Posterior vena cava (tissue), 2 donors: ENCODE results near the gene LRCOL1. TPM values are rescaled to one million over a fixed set of nuclear protein-coding genes. Genes with fewer than 3 reads are reported as not detected.

Source experiments
- DNase-seq: peaks from one replicate; pipeline ENCODE4 v3.0.0-alpha.2; 2020; ENCODE audit warnings: low spot score
- intact Hi-C, 2 donors: fragments of 100-400 bp; cut with DNase I; formaldehyde crosslinking; loops; one replicate each; pipeline versions ENCODE4 v1.14.1 to v1.14.2; 2022 to 2023
- total RNA-seq, 2 donors: library from RNA; stranded (reverse); fragmentation: NEBNext Ultra II Directional; extraction: Animal tissue kit (Norgen Biotek cat#: 25700); gene quantifications; one replicate each; pipeline ENCODE4 v1.2.1, GENCODE V29; 2021
- donor health status: DM: yes; HTN: yes; CAD: no.
- donor health status: DM: yes; HTN: yes; CAD: no.

Gene LRCOL1
- total RNA-seq, 2 donors from 2014 or later = 0.62 to 0.65 TPM

- DNase-seq = no peak
- intact Hi-C loops = no loop called here
Measured at GRCh38 chr12:132591107-132591935, 19.1 kb downstream of the LRCOL1 start.

- DNase-seq = no peak
- intact Hi-C loops = no loop called here
Measured at GRCh38 chr12:132588821-132589669, 21.3 kb downstream of the LRCOL1 start.

DNA sequence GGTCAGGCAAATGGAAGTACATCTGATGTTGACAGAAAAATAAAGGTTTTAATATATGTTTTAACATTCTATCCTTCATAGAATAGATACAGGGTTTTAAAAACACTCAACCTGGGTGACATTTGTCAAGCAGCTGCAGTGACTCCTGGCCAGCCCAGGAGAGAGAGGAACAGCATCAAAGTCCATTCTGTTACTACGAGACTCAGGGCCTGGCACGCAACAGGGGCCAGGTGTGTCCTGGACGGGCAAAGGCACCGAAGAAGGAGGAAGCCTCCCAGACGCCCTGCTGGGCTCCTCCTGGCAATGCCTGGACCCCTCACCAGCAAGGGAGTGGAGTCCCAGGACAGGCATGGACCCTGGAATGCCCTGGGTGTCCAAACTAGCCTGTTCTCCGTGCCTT is 22.1 kb downstream of the LRCOL1 start:
- DNase-seq = no peak
- intact Hi-C loops = no loop called here

GRCh38 chr12:132587781-132588180 is 22.6 kb downstream of the LRCOL1 start:
- intact Hi-C loops = no loop called here
- no peak for DNase-seq

GRCh38 chr12:132586929-132587328 is 23.5 kb downstream of the LRCOL1 start:
- no peak for DNase-seq
- intact Hi-C loops = no loop called here

- intact Hi-C loops = no loop called here
- no peak for DNase-seq
Measured at GRCh38 chr12:132585177-132585576, 25.2 kb downstream of the LRCOL1 start.

DNA sequence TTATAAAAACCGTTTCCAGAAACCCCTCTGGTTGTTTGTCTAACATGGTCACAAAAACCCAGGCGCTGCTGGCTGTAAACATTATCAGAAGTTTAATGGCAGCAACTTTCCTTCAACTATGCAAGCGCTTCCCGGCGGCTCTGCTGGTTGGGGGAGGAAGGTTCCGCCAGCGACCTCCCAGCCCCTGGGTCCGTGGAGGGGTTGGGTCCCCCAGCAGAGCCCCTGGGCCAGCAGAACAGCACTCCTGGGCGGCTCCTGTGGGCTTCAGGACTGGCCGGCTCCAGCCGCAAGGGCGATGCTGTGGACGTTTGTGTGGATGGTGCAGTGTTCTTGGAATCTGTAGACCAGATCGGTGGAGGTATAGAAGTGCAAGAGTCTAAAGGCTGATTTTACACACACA is 26.0 kb downstream of the LRCOL1 start:
- no peak for DNase-seq
- intact Hi-C loops = loop anchor here in 1 of 2 donors (1.0 kb wide), 1 partner anchor 21 kb away; no protein-coding TSS in a partner anchor

- intact Hi-C loops = loop anchor here in 1 of 2 donors (1.0 kb wide), 1 partner anchor 20 kb away; no protein-coding TSS in a partner anchor
- no peak for DNase-seq
Measured at GRCh38 chr12:132583736-132584135, 26.6 kb downstream of the LRCOL1 start.

- intact Hi-C loops = no loop called here
- no peak for DNase-seq
Measured at GRCh38 chr12:132583411-132583710, 27.0 kb downstream of the LRCOL1 start.

DNA sequence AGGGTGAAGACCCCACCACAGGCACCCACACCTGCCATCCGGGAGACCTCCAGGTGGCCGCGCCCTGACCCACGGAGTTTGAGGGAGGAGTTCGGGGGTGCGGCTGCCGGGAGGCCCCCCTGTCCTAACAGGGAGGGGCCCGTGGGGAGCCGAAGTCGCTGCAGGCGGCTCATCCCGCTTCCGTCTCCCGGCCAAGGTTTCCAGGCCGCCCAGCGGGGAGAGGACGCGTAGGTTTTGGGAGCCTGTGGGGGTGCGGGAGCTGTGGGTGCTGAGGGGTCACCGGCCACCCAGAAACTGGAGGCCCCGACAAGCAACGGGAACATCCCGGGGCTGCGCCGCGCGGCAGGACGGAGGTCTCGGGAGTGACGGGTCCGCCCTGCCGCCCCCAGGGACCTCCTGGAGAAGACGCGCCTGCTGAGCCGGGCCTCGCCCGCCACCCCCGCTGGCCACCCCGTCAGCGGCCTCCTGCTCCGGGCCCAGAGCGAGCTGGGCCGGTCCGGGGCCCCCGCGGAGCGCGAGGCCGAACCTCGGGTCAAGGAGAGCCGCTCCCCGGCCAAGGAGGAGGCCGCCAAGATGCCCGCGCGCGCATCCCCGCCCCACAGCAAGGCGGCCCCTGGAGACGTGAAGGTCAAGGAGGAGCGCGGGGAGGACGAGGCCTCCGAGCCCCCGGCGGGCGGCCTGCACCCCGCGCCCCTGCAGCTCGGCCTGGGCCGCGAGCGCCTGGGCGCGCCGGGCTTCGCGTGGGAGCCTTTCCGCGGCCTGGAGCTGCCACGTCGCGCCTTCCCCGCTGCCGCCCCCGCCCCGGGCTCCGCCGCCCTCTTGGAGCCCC is 27.6 kb downstream of the LRCOL1 start:
- intact Hi-C loops = no loop called here
- no peak for DNase-seq

DNA sequence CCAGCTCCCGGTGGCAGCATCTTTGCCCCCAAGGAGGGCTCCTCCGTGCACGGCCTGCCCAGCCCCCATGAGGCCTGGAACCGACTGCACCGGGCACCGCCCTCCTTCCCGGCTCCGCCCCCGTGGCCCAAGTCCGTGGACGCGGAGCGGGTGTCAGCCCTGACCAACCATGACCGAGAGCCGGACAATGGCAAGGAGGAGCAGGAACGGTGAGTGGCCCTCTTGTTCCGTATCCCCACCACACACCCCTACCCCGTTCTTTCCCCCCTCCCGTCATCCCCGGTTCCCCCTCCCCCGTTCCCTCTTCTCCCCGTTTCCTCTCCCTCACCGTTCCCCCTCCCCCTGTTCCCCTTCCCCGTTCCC is 28.3 kb downstream of the LRCOL1 start:
- peak; percentile 89 for DNase-seq
- intact Hi-C loops = no loop called here

- intact Hi-C loops = no loop called here
- DNase-seq = no peak
Measured at GRCh38 chr12:132581348-132582057, 28.9 kb downstream of the LRCOL1 start.

- DNase-seq = no peak
- intact Hi-C loops = no loop called here
Measured at GRCh38 chr12:132580701-132581292, 29.6 kb downstream of the LRCOL1 start.

GRCh38 chr12:132579744-132580143 is 30.6 kb downstream of the LRCOL1 start:
- intact Hi-C loops = no loop called here
- DNase-seq = no peak

GRCh38 chr12:132578826-132579225 is 31.6 kb downstream of the LRCOL1 start:
- intact Hi-C loops = no loop called here
- no peak for DNase-seq

- intact Hi-C loops = no loop called here
- DNase-seq = no peak
Measured at GRCh38 chr12:132578118-132578517, 32.3 kb downstream of the LRCOL1 start.

- DNase-seq = no peak
Measured at GRCh38 chr12:132577191-132577920, 33.0 kb downstream of the LRCOL1 start.

DNA sequence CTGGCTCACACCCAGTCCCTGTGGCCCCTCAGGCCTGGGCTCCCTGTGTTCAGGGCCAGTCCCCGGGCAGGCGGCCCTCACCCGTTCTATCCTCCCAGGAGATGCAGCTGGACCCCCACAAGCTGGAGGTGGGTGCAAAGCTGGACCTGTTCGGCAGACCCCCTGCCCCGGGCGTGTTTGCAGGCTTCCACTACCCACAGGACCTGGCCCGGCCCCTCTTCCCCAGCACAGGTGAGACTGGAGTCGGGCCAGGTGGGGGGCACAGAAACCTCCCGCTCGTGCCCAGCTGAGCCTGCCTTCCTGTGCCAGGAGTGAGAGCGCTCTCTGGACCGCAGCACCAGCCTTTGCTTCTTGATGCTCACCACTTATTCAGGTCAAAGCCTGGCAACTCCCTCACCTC is 33.7 kb downstream of the LRCOL1 start:
- intact Hi-C loops = no loop called here
- no peak for DNase-seq

More at GRCh38 chr12:132577191-132577920, 33.0 kb downstream of the LRCOL1 start:
- intact Hi-C loops = no loop called here
